HUES6 (cell line): ENCODE measurements around the gene TAP2.

Experiments used
- H3K27ac ChIP-seq: 2 replicates; pipeline ENCODE4 v1.7.0; 2013; ENCODE audit warnings: low read depth, mild to moderate bottlenecking, low read length, inconsistent platforms
- H3K27me3 ChIP-seq: 2 replicates; pipeline ENCODE4 v1.6.1; 2013; ENCODE audit warnings: low read length; ENCODE audit not compliant: control insufficient read depth, insufficient read depth
- H3K36me3 ChIP-seq: 2 replicates; pipeline ENCODE4 v1.6.1; 2013; ENCODE audit warnings: low read length; ENCODE audit not compliant: control insufficient read depth, insufficient read depth
- H3K4me1 ChIP-seq: 2 replicates; pipeline ENCODE4 v1.6.1; 2013; ENCODE audit warnings: low read length; ENCODE audit not compliant: control insufficient read depth, insufficient read depth
- H3K4me3 ChIP-seq: 2 replicates; pipeline ENCODE4 v1.5.1; 2013; ENCODE audit warnings: low read depth, low read length
- H3K9ac ChIP-seq: one replicate; pipeline ENCODE4 v1.6.1; 2013; ENCODE audit warnings: mild to moderate bottlenecking, low read length
- H3K9me3 ChIP-seq: 2 replicates; pipeline ENCODE4 v1.6.1; 2013; ENCODE audit warnings: low read depth, low read length; ENCODE audit not compliant: control insufficient read depth, insufficient read depth

TAP2 gene

DNA sequence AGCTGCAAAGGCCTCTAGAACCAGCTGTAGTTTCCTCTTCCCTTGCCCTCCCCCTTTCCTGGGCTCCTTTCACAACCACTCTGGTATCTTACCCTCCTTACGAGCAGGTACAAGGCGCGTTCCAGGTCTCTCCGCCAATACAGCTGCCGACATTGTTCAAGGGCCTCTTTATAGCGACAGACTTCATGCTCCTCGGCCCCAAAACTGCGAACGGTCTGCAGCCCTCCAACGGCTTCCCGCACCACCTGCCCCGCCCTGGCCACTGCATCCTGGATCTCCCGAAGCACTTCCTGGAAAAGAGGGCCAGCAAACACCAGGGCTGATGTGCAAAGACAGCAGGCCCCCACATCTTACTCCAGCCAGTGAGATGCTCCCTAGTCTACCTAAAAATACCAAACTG is 6.0 kb downstream of the TAP2 start:
- Histone ChIP-seq H3K4me1 (peaks cover 2% of the 10 kb centered on the region), H3K36me3 (peaks cover 3% of the 10 kb centered on the region; the same call in 1 of the 2 replicates), H3K9ac (no peak overlapping the region), H3K9me3 (no peaks in the 10 kb centered on the region), H3K27ac (no peak overlapping the region), H3K4me3 (no peak overlapping the region), H3K27me3 (peaks cover 15% of the 10 kb centered on the region; the same call in 1 of the 2 replicates)

GRCh38 chr6:32830936-32831335 is 7.6 kb downstream of the TAP2 start:
- Histone ChIP-seq H3K9ac (no peak overlapping the region), H3K4me3 (no peak overlapping the region), H3K9me3 (no peaks in the 10 kb centered on the region), H3K27ac (no peak overlapping the region), H3K4me1 (no peaks in the 10 kb centered on the region), H3K36me3 (peaks cover 3% of the 10 kb centered on the region; the same call in 1 of the 2 replicates), H3K27me3 (peaks cover 7% of the 10 kb centered on the region; the same call in 1 of the 2 replicates)

DNA sequence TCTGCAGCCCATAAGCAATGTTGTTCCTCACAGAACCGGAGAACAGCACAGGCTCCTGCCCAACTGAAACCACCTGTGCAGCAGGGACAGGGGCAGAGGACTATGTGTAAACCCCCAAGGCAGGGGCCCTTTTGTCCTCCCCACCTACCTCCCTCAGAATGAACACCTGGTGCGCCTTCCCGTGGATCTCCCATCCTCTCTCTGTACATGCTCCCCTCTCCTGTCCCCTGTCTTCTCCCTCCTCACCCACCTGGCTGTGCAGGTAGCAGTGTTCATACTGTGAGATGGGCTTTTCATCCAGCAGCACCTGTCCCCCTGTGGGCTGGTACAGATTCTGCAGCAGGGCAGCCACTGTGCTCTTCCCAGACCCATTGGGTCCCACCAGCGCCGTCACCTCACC is 8.5 kb downstream of the TAP2 start:
- Histone ChIP-seq H3K36me3 (peaks cover 3% of the 10 kb centered on the region; the same call in 1 of the 2 replicates), H3K4me1 (no peaks in the 10 kb centered on the region)

DNA sequence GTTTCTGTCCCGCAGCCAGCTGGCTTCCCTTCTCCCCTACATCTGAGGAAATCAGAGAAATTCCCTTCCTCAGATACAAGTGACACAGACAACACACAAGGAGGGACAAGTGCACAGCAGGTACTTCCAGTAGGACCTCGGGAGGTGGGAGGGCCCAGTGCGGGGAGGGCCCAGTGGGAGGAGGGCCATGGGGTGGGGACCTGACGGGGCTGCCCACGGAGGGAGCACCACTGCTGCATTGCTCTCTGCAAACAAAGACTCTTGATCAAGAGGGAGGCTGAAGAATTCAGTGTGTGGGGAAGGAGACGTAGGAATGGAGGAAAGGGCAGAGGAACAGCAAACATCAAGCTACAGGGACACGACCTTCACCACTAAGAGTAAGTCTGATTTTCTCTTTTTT is 9.0 kb downstream of the TAP2 start:
- Histone ChIP-seq H3K9ac (no peak overlapping the region), H3K9me3 (no peaks in the 10 kb centered on the region), H3K4me1 (no peaks in the 10 kb centered on the region), H3K4me3 (no peak overlapping the region), H3K27ac (no peak overlapping the region), H3K36me3 (peaks cover 3% of the 10 kb centered on the region; the same call in 1 of the 2 replicates), H3K27me3 (no peaks in the 10 kb centered on the region)

More for the DNA sequence above, 8.5 kb downstream of the TAP2 start:
- no peaks in the 10 kb centered on the region for H3K9me3 ChIP-seq
- peaks cover under 1% of the 10 kb centered on the region; the same call in 1 of the 2 replicates for H3K27me3 ChIP-seq
- H3K4me3 ChIP-seq: no peak overlapping the region
- no peak overlapping the region for H3K9ac ChIP-seq
- H3K27ac ChIP-seq: no peak overlapping the region

- no peak overlapping the region for H3K4me3 ChIP-seq
- no peaks in the 10 kb centered on the region for H3K4me1 ChIP-seq
- H3K27ac ChIP-seq: no peak overlapping the region
- no peaks in the 10 kb centered on the region for H3K27me3 ChIP-seq
- H3K36me3 ChIP-seq: peaks cover 3% of the 10 kb centered on the region; the same call in 1 of the 2 replicates
- no peak overlapping the region for H3K9ac ChIP-seq
- no peaks in the 10 kb centered on the region for H3K9me3 ChIP-seq
Observed at GRCh38 chr6:32827025-32827424, 11.5 kb downstream of the TAP2 start.

- Histone ChIP-seq H3K9me3 (no peaks in the 10 kb centered on the region), H3K9ac (no peak overlapping the region), H3K27me3 (no peaks in the 10 kb centered on the region), H3K4me3 (no peak overlapping the region), H3K27ac (no peak overlapping the region), H3K36me3 (peaks cover 3% of the 10 kb centered on the region; the same call in 1 of the 2 replicates), H3K4me1 (no peaks in the 10 kb centered on the region)
Observed at GRCh38 chr6:32825966-32826365, 12.6 kb downstream of the TAP2 start.

GRCh38 chr6:32819729-32820128 is 18.8 kb downstream of the TAP2 start:
- Histone ChIP-seq H3K9me3 (no peaks in the 10 kb centered on the region), H3K36me3 (no peaks in the 10 kb centered on the region), H3K27me3 (no peaks in the 10 kb centered on the region), H3K9ac (no peak overlapping the region), H3K27ac (no peak overlapping the region), H3K4me3 (no peak overlapping the region), H3K4me1 (peaks cover 4% of the 10 kb centered on the region; the same call in 1 of the 2 replicates)

DNA sequence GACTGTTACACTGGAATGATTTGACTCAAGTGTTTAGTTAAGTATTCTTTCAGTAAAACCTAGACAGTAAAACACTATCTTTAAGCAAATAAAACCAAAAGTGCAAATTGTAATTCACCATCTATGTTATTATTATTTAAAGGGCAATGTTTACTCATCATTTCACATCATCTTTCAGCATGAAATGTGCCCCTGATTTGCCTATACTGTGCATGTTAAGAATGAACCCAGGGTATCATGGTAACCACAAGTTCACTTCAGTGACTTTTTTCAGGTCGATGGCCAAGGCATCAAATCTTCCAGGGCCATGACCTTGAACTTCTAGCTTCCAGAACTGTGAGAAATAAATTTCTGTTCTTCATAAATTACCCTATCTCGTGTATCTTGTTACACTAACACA is 19.7 kb downstream of the TAP2 start:
- Histone ChIP-seq H3K27me3 (no peaks in the 10 kb centered on the region), H3K27ac (no peak overlapping the region), H3K4me1 (peaks cover 4% of the 10 kb centered on the region; the same call in 1 of the 2 replicates), H3K9me3 (no peaks in the 10 kb centered on the region), H3K9ac (no peak overlapping the region), H3K36me3 (no peaks in the 10 kb centered on the region), H3K4me3 (no peak overlapping the region)

DNA sequence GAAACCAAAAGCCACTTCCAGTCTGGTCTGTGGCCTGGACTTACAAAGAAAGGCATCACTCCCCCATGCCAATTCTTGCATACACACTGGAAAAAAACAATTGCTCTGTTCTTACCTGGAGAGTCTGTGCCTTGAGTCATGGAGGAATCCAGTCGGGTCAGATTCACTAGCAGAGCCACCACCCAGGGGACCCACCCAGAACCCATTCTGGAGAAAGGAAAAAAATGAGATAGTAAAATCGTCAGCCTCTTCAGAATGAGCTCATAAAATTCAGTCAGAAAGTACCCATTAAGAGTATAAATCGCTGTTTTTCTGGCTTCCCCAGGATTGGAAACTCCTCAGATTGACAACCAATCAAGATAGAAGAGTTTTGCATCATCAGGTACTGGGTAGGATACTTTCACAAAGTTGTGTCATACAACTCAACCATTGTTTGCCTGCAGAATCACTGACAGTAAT is 21.8 kb downstream of the TAP2 start, which contains the start of gene HLA-DOB:
TSS of gene HLA-DOB (minus strand) at position 257 of the 459 bp plus-strand sequence. CDS start at position 206, 51 bp downstream.
- no peak within 1 kb of the TSS for H3K4me3 ChIP-seq
- peaks cover 9% of the 10 kb centered on the region for H3K27me3 ChIP-seq
- peaks cover 4% of the 10 kb centered on the region; the same call in 1 of the 2 replicates for H3K4me1 ChIP-seq
- no peak within 1 kb of the TSS for H3K27ac ChIP-seq
- H3K36me3 ChIP-seq: no peaks in the 10 kb centered on the region
- H3K9ac ChIP-seq: no peak within 1 kb of the TSS
- no peaks in the 10 kb centered on the region for H3K9me3 ChIP-seq

DNA sequence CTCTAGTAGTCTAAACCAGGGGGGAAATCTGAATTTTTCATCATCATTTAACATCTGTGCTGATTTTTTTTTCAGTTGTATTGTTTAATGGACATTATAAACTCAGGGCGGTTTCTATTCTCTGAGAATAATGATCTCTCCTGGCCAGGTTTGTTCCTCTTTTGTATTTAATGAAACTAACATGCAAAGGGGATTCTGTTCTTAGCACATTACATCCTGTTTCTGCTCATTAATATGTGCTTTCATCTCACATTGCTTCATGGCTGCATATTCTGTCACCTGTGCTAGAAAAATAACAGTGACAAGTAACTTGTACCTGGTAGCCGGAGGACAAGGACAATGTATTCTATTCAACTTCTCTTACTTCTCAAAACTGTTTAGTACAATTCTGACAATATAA is 22.5 kb downstream of the TAP2 start:
- H3K27ac ChIP-seq: no peak overlapping the region
- no peaks in the 10 kb centered on the region for H3K9me3 ChIP-seq
- no peak overlapping the region for H3K9ac ChIP-seq
- H3K36me3 ChIP-seq: no peaks in the 10 kb centered on the region
- no peak overlapping the region for H3K4me3 ChIP-seq
- peaks cover 4% of the 10 kb centered on the region; the same call in 1 of the 2 replicates for H3K4me1 ChIP-seq
- peaks cover 9% of the 10 kb centered on the region for H3K27me3 ChIP-seq

- Histone ChIP-seq H3K27ac (no peak overlapping the region), H3K36me3 (no peaks in the 10 kb centered on the region), H3K9me3 (no peaks in the 10 kb centered on the region), H3K4me3 (no peak overlapping the region), H3K9ac (no peak overlapping the region), H3K27me3 (peaks cover 9% of the 10 kb centered on the region), H3K4me1 (peaks cover 4% of the 10 kb centered on the region; the same call in 1 of the 2 replicates)
Observed at GRCh38 chr6:32815115-32815514, 23.4 kb downstream of the TAP2 start.
